Bronchial epithelial cell (primary cell): ENCODE measurements around the gene TULP4. TPM values are rescaled to one million over a fixed set of nuclear protein-coding genes. Genes with fewer than 3 reads are reported as not detected.

Experiments
- DNase-seq: peaks from one replicate; pipeline ENCODE4 v3.0.0-alpha.2; 2010; ENCODE audit warnings: low read depth
- FAIRE-seq: peaks from 2 replicates; lab custom pipeline; 2011; peaks lifted over from hg19 to GRCh38; lab: Jason Lieb, UNC
- H3K27me3 ChIP-seq: 2 replicates; pipeline ENCODE4 v1.5.1; 2011; ENCODE audit warnings: low read length; ENCODE audit not compliant: control insufficient read depth, insufficient read depth
- H3K36me3 ChIP-seq: 2 replicates; pipeline ENCODE4 v1.5.1; 2011; ENCODE audit warnings: low read length; ENCODE audit not compliant: control insufficient read depth, insufficient read depth
- H3K4me3 ChIP-seq: 2 replicates; pipeline ENCODE4 v1.5.1; 2011; ENCODE audit warnings: mild to moderate bottlenecking, low read depth, low read length, control low read depth
- total RNA-seq: library from RNA; depleted of rRNA; stranded (reverse); fragments of >200 nt; gene quantifications from 2 replicates; pipeline ENCODE4 v1.2.1, GENCODE V29; 2014
- TF ChIP-seq, protein P1 (sequence below): IDR thresholded peaks from 2 replicates; pipeline ENCODE4 v1.5.1; 2011; ENCODE audit warnings: mild to moderate bottlenecking, moderate library complexity, low read length, control low read depth, inconsistent platforms; ENCODE audit not compliant: insufficient read depth, severe bottlenecking

TULP4 gene
- total RNA-seq, 1 donor from 2014 or later: 127 TPM

DNA sequence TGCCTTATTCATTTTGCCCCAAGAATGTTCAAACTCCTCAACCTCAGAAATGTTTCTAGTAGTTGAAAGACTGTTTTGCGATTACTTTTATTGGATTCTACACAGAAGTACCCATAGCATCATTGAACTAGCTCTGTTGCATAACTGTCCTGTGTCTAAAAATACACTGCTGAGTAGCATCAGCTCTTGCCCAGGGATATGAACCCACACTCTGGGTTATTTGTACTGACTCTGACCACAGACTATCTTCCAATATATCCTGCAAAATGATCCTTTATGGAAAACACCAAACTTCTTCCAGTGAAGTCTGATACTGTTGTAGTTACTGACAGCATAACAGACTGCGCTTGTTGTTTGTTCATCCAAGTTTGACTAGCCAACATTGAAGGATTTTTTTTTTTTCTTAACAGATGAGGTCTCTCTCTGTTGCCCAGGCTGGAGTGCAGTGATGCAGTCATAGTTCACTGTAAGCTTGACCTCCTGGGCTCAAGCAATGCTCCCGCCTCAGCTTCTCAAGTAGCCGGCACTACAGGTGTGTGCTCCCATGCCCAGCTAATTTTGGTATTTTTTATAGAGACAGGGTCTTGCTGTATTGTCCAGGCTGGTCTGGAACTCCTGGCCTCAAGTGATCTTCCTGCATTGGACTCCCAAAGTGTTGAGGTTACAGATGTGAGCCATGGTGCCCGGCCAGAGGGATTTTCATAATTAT lies 49.9 kb downstream of the TULP4 start:
- no peaks in the 10 kb centered on the region for H3K36me3 ChIP-seq
- FAIRE-seq (no peak), DNase-seq (no peak)
- no peak overlapping the region for H3K4me3 ChIP-seq
- TF ChIP-seq, protein P1, sequence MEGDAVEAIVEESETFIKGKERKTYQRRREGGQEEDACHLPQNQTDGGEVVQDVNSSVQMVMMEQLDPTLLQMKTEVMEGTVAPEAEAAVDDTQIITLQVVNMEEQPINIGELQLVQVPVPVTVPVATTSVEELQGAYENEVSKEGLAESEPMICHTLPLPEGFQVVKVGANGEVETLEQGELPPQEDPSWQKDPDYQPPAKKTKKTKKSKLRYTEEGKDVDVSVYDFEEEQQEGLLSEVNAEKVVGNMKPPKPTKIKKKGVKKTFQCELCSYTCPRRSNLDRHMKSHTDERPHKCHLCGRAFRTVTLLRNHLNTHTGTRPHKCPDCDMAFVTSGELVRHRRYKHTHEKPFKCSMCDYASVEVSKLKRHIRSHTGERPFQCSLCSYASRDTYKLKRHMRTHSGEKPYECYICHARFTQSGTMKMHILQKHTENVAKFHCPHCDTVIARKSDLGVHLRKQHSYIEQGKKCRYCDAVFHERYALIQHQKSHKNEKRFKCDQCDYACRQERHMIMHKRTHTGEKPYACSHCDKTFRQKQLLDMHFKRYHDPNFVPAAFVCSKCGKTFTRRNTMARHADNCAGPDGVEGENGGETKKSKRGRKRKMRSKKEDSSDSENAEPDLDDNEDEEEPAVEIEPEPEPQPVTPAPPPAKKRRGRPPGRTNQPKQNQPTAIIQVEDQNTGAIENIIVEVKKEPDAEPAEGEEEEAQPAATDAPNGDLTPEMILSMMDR: no peak
- H3K27me3 ChIP-seq: no peaks in the 10 kb centered on the region

DNA sequence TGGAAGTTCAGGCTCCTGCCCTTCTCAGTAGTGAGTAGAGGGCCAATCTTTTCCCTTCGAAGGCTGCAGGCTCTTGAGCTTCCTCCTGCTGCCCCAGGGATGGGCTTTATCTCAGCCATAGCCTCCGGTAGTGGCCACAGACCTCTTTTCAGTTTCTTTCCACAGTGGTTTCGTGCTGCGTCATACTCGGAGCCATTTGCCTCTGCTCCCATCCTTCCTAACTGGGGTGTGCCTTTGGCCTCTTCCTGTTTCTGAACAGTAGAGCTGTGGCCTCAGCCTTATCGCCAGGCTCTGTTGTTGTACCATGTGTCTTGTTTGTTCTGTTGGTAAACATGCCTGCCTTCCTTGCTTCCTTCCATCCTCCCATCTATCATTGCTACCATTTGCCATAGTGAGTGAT lies 54.1 kb downstream of the TULP4 start:
- no peak for FAIRE-seq
- no peaks in the 10 kb centered on the region for H3K36me3 ChIP-seq
- TF ChIP-seq, protein P1: no peak

DNA sequence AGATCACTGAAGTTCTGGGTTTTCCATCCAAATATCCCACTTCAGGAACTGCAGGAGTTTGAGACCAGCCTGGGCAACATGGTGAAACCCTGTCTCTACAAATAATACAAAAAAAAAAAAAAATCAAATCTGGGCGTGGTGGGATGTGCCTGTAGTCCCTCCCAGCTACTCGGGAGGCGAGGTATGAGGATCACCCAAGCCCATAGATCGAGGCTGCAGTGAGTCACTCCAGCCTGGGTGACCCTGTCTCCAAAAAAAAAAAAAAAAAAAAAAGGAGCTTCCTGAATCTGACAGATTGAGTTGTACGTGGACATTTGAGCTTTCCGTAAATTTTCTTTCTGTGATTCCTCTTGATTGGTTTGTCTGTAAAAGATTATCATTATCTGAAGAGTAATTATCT lies 55.6 kb downstream of the TULP4 start:
- no peak for FAIRE-seq
- H3K27me3 ChIP-seq: no peaks in the 10 kb centered on the region
- DNase-seq: no peak

More for the DNA sequence above, 54.1 kb downstream of the TULP4 start:
- no peak for DNase-seq
- no peak overlapping the region for H3K4me3 ChIP-seq
- H3K27me3 ChIP-seq: no peaks in the 10 kb centered on the region

DNA sequence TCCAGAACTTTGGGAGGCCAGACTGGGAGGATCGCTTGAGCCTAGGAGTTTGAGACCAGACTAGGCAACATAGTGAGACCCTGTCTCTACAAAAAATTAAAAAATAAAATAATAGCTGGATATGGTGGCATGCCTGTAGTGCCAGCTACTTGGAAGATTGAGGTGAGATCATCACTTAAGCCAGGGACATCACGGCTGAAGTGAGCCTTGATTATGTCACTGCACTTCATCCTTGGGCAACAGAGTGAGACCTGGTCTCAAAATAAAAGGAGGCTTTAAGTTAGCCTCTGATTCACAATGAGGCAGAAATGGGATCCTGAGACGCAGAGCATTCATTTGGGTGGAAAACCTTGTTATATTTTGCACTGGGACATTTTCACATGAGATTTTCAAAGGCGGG lies 57.0 kb downstream of the TULP4 start:
- TF ChIP-seq, protein P1: no peak
- Histone ChIP-seq H3K36me3 (no peaks in the 10 kb centered on the region), H3K27me3 (no peaks in the 10 kb centered on the region), H3K4me3 (no peak overlapping the region)
- DNase-seq: no peak
- FAIRE-seq: no peak

More for the DNA sequence above, 55.6 kb downstream of the TULP4 start:
- Histone ChIP-seq H3K36me3 (no peaks in the 10 kb centered on the region), H3K4me3 (no peak overlapping the region)
- TF ChIP-seq, protein P1: no peak

DNA sequence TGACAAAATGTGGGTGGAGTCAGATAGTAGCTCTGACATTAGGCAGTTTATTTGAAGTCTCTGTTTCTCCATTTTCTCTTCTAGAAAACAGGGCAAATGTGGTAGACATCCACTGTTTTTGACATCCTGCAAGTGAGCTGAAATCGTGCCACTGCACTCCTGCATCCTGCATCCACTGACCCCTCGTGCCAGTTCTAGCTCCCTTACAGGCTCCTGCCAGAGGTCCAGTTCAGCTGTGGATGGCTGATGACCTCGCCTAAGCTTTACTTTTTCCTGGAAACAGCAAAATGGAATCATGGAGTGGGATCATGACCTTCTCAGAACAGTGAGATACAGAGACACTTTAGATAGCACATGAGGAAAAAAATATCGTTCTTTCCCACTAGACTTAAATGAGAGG lies 58.5 kb downstream of the TULP4 start:
- TF ChIP-seq, protein P1: no peak
- H3K4me3 ChIP-seq: no peak overlapping the region
- H3K36me3 ChIP-seq: no peaks in the 10 kb centered on the region
- no peaks in the 10 kb centered on the region for H3K27me3 ChIP-seq
- DNase-seq (no peak), FAIRE-seq (no peak)

DNA sequence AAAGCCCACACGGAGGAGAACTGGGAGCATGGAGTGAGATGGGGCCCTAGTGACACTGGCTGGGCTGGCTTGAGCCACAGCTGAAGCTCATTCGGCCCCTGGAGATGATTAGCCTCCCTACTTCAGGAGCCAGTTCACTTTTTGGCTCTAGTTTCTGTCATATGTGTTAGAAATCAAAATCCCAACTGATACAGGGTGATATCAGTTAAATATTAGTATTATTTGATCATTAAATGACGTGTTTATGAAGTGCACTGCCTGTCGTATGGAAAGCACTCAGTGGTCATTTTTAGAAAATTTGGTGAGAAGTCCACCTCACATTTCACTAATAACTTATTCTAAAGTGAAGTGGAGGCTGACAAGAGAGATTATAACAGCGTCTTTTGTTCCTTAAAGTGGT lies 59.0 kb downstream of the TULP4 start:
- DNase-seq (no peak), FAIRE-seq (no peak)
- Histone ChIP-seq H3K36me3 (no peaks in the 10 kb centered on the region), H3K4me3 (no peak overlapping the region), H3K27me3 (no peaks in the 10 kb centered on the region)
- TF ChIP-seq, protein P1: no peak
